H1 (cell line): ENCODE data around the gene CELF5. TPM values are rescaled to one million over a fixed set of nuclear protein-coding genes. Genes with fewer than 3 reads are reported as not detected.

ENCODE experiments used
- CTCF ChIA-PET: fragments of 300-600 bp; sonication (Branson Sonifier 250); formaldehyde crosslinking; loops from one replicate; lab custom pipeline; 2021; ENCODE audit not compliant: partially characterized antibody; lab: Charles Lee
- POLR2A ChIA-PET: fragments of 300-600 bp; sonication (Branson Sonifier 250); formaldehyde crosslinking; loops from one replicate; lab custom pipeline; 2021; ENCODE audit warnings: inconsistent platforms; ENCODE audit not compliant: partially characterized antibody; lab: Charles Lee
- DNase-seq, 2 experiments: peaks; one replicate each; pipeline versions ENCODE4 v3.0.0 to v3.0.0-alpha.2; 2010 to 2022; ENCODE audit warnings: low spot score in 2 of 2, low read depth in 1 of 2, mixed read lengths in 1 of 2
- FAIRE-seq: peaks from 2 replicates; lab custom pipeline; 2011; peaks lifted over from hg19 to GRCh38; lab: Jason Lieb, UNC
- H2AFZ ChIP-seq: 2 replicates; pipeline ENCODE4 v1.8.1; 2012; ENCODE audit warnings: low read length, inconsistent platforms
- H2AK5ac ChIP-seq: 2 replicates; pipeline ENCODE4 v1.6.1; 2013; ENCODE audit warnings: low read depth, low read length
- H2BK120ac ChIP-seq: replicated peaks from 2 replicates; pipeline ENCODE3; 2013; ENCODE audit warnings: low read depth, low read length, inconsistent platforms
- H2BK12ac ChIP-seq: 2 replicates; pipeline ENCODE4 v1.6.1; 2013; ENCODE audit warnings: low read depth, low read length
- H2BK15ac ChIP-seq: 2 replicates; pipeline ENCODE4 v1.6.1; 2013; ENCODE audit warnings: low read length
- H2BK20ac ChIP-seq: 2 replicates; pipeline ENCODE4 v1.6.1; 2013; ENCODE audit warnings: low read length
- H2BK5ac ChIP-seq: 2 replicates; pipeline ENCODE4 v1.6.1; 2013; ENCODE audit warnings: low read depth, low read length
- H3K14ac ChIP-seq: 2 replicates; pipeline ENCODE4 v1.6.1; 2013; ENCODE audit warnings: inconsistent platforms; ENCODE audit not compliant: insufficient read length
- H3K18ac ChIP-seq: 2 replicates; pipeline ENCODE4 v1.6.1; 2013; ENCODE audit warnings: low read length; ENCODE audit errors: extremely low read depth
- H3K23ac ChIP-seq: 2 replicates; pipeline ENCODE4 v1.6.1; 2013; ENCODE audit warnings: inconsistent platforms; ENCODE audit not compliant: insufficient read length
- H3K23me2 ChIP-seq: 2 replicates; pipeline ENCODE4 v1.6.1; 2013; ENCODE audit warnings: low read depth, low read length
- H3K27ac ChIP-seq: 2 replicates; pipeline ENCODE4 v1.6.1; 2011; ENCODE audit warnings: low read depth, low read length, inconsistent platforms
- H3K27me3 ChIP-seq, 4 experiments: replicated peaks in 1 of 4; 1 replicate in 1 of 4; 2 replicates in 3 of 4; pipeline versions ENCODE4 v1.6.1 to v1.8.1; 2011 to 2013; ENCODE audit warnings: low read length in 3 of 4, mild to moderate bottlenecking in 3 of 4, inconsistent platforms in 2 of 4, mixed read lengths in 2 of 4, moderate library complexity in 1 of 4; ENCODE audit not compliant: control insufficient read depth in 3 of 4, insufficient read depth in 3 of 4; ENCODE audit errors: extremely low read depth in 1 of 4
- H3K36me3 ChIP-seq, 4 experiments: 2 replicates each; pipeline versions ENCODE4 v1.6.1 to v1.8.1; 2011 to 2013; ENCODE audit warnings: mild to moderate bottlenecking in 4 of 4, low read length in 3 of 4, moderate library complexity in 2 of 4, control low read depth in 1 of 4, inconsistent platforms in 1 of 4; ENCODE audit not compliant: insufficient read depth in 4 of 4, control insufficient read depth in 2 of 4
- H3K4ac ChIP-seq: replicated peaks from 2 replicates; pipeline ENCODE3; 2013; ENCODE audit warnings: low read length, low read depth, mixed read lengths, inconsistent platforms; ENCODE audit not compliant: insufficient read length
- H3K4me1 ChIP-seq, 4 experiments: replicated peaks in 1 of 4; 1 replicate in 1 of 4; 2 replicates in 3 of 4; pipeline versions ENCODE4 v1.6.1 to v1.8.1; 2011 to 2013; ENCODE audit warnings: low read length in 3 of 4, inconsistent platforms in 2 of 4, mixed read lengths in 1 of 4; ENCODE audit not compliant: insufficient read depth in 4 of 4, control insufficient read depth in 3 of 4
- H3K4me2 ChIP-seq, 2 experiments: 2 replicates each; pipeline versions ENCODE4 v1.6.1 to v1.8.1; 2011 to 2013; ENCODE audit warnings: low read depth in 2 of 2, low read length in 2 of 2, control low read depth in 1 of 2, inconsistent platforms in 1 of 2, mild to moderate bottlenecking in 1 of 2; ENCODE audit not compliant: insufficient read depth in 1 of 2
- H3K4me3 ChIP-seq, 4 experiments: fragments of 200-600, 300-600 bp in 1 of 4; sonication (generic), shearing (Covaris generic), sonication (Bioruptor Twin) in 1 of 4; 2 replicates each; pipeline versions ENCODE4 v1.5.1 to v1.8.1; 2011 to 2016; ENCODE audit warnings: low read length in 4 of 4, low read depth in 3 of 4, control low read depth in 2 of 4, inconsistent platforms in 2 of 4, mild to moderate bottlenecking in 2 of 4, mixed read lengths in 1 of 4, moderate library complexity in 1 of 4; ENCODE audit not compliant: insufficient read depth in 2 of 4; ENCODE audit errors: extremely low read depth in 1 of 4
- H3K56ac ChIP-seq: replicated peaks from 2 replicates; pipeline ENCODE3; 2013; ENCODE audit warnings: low read depth, mild to moderate bottlenecking, mixed read lengths, low read length, inconsistent platforms; ENCODE audit not compliant: insufficient read length
- H3K79me1 ChIP-seq: 2 replicates; pipeline ENCODE4 v1.6.1; 2013; ENCODE audit warnings: low read depth, low read length, control low read depth
- H3K79me2 ChIP-seq, 2 experiments: 2 replicates each; pipeline versions ENCODE4 v1.6.1 to v1.8.1; 2012 to 2013; ENCODE audit warnings: low read length in 2 of 2, mild to moderate bottlenecking in 2 of 2, inconsistent platforms in 1 of 2; ENCODE audit not compliant: insufficient read depth in 2 of 2, control insufficient read depth in 1 of 2
- H3K9ac ChIP-seq, 4 experiments: replicated peaks in 1 of 4; 1 replicate in 1 of 4; 2 replicates in 3 of 4; pipeline versions ENCODE4 v1.6.1 to v1.8.1; 2011 to 2013; ENCODE audit warnings: low read depth in 3 of 4, low read length in 3 of 4, control low read depth in 2 of 4, mild to moderate bottlenecking in 2 of 4, moderate library complexity in 2 of 4, inconsistent platforms in 1 of 4; ENCODE audit errors: extremely low read depth in 1 of 4
- H3K9me3 ChIP-seq, 2 experiments: 2 replicates each; pipeline versions ENCODE4 v1.6.1 to v1.8.1; 2012 to 2013; ENCODE audit warnings: mild to moderate bottlenecking in 2 of 2, moderate library complexity in 2 of 2, control low read depth in 1 of 2, inconsistent platforms in 1 of 2, low read depth in 1 of 2, low read length in 1 of 2, mixed read lengths in 1 of 2; ENCODE audit not compliant: insufficient read depth in 2 of 2
- H4K20me1 ChIP-seq, 2 experiments: replicated peaks in 1 of 2; 2 replicates each; pipeline versions ENCODE3 to v1.8.1; 2011 to 2013; ENCODE audit warnings: inconsistent platforms in 2 of 2, low read length in 2 of 2, mild to moderate bottlenecking in 1 of 2; ENCODE audit not compliant: insufficient read depth in 2 of 2, control insufficient read depth in 1 of 2
- H4K5ac ChIP-seq: 2 replicates; pipeline ENCODE4 v1.6.1; 2013; ENCODE audit warnings: low read length, low read depth, mixed read lengths, inconsistent platforms; ENCODE audit not compliant: insufficient read length
- H4K8ac ChIP-seq: 2 replicates; pipeline ENCODE4 v1.8.0; 2013; ENCODE audit warnings: mild to moderate bottlenecking, moderate library complexity, low read length, inconsistent platforms; ENCODE audit not compliant: insufficient read depth; ENCODE audit errors: extremely low read depth
- H4K91ac ChIP-seq: replicated peaks from 2 replicates; pipeline ENCODE3; 2013; ENCODE audit warnings: low read length, mixed read lengths, inconsistent platforms; ENCODE audit not compliant: insufficient read length
- BACH1 ChIP-seq: IDR thresholded peaks from 2 replicates; pipeline ENCODE4 v1.6.1; 2012; ENCODE audit warnings: low read length, improper control_type of control experiment
- FOSL1 ChIP-seq: IDR thresholded peaks from 2 replicates; pipeline ENCODE4 v1.6.1; 2011; ENCODE audit warnings: mild to moderate bottlenecking, low read depth, low read length, moderate library complexity; ENCODE audit not compliant: insufficient read depth
- SIX5 ChIP-seq: IDR thresholded peaks from 2 replicates; pipeline ENCODE4 v1.6.1; 2011; ENCODE audit warnings: mild to moderate bottlenecking, low read depth, low read length
- SP2 ChIP-seq: IDR thresholded peaks from 2 replicates; pipeline ENCODE4 v1.6.1; 2012; ENCODE audit warnings: mild to moderate bottlenecking, low read length, inconsistent platforms
- TBP ChIP-seq: IDR thresholded peaks from 2 replicates; pipeline ENCODE4 v1.6.1; 2011; ENCODE audit warnings: low read depth, low read length, improper control_type of control experiment
- WGBS, 2 experiments: shearing (Covaris generic) in 1 of 2; methylation state at CpG; one replicate each; pipeline versions ENCODE4 v1.1.6 to v1.1.7; 2013 to 2015; ENCODE audit warnings: low lambda C conversion rate in 2 of 2, mixed read lengths in 2 of 2, inconsistent platforms in 1 of 2, low coverage in 1 of 2, missing lambda C conversion rate in 1 of 2; ENCODE audit not compliant: insufficient replicate concordance in 2 of 2, insufficient coverage in 1 of 2, insufficient read length in 1 of 2; ENCODE audit errors: extremely low coverage in 1 of 2, missing lambda C conversion rate in 1 of 2; 5-methylcytosine and 5-hydroxymethylcytosine counted together
- polyA plus RNA-seq, 7 experiments: library from polyadenylated mRNA; depleted of rRNA in 3 of 7; stranded (reverse) in 5 of 7; unstranded in 2 of 7; fragments of >200 nt in 5 of 7; fragments of 200-250 nt in 2 of 7; gene quantifications; 1 replicate in 5 of 7; 2 replicates in 1 of 7; 4 replicates in 1 of 7; pipeline versions ENCODE4 v1.2.1 to v1.2.3, GENCODE V29; 2011 to 2013; ENCODE audit warnings: missing spikeins in 2 of 7, mixed read lengths in 2 of 7
- total RNA-seq: library from RNA; stranded (reverse); fragmentation: NEBNext Ultra II Directional; extraction: Animal tissue kit (Norgen Biotek cat#: 25700); gene quantifications from 2 replicates; pipeline ENCODE4 v1.2.1, GENCODE V29; 2021
- TF ChIP-seq, protein P1 (sequence below): IDR thresholded peaks from 2 replicates; pipeline ENCODE4 v1.6.1; 2012; ENCODE audit warnings: low read length, inconsistent platforms
- TF ChIP-seq, protein P2 (sequence below): IDR thresholded peaks from 2 replicates; pipeline ENCODE4 v1.6.1; 2011; ENCODE audit warnings: low read depth, mild to moderate bottlenecking, low read length; ENCODE audit not compliant: insufficient read depth

Gene CELF5
- total and polyA plus RNA-seq, 2 of the 8 experiments (the other 6 are each of a cell fraction or from before 2014, with no cell fraction given), result 9.8 to 15.0 TPM

DNA sequence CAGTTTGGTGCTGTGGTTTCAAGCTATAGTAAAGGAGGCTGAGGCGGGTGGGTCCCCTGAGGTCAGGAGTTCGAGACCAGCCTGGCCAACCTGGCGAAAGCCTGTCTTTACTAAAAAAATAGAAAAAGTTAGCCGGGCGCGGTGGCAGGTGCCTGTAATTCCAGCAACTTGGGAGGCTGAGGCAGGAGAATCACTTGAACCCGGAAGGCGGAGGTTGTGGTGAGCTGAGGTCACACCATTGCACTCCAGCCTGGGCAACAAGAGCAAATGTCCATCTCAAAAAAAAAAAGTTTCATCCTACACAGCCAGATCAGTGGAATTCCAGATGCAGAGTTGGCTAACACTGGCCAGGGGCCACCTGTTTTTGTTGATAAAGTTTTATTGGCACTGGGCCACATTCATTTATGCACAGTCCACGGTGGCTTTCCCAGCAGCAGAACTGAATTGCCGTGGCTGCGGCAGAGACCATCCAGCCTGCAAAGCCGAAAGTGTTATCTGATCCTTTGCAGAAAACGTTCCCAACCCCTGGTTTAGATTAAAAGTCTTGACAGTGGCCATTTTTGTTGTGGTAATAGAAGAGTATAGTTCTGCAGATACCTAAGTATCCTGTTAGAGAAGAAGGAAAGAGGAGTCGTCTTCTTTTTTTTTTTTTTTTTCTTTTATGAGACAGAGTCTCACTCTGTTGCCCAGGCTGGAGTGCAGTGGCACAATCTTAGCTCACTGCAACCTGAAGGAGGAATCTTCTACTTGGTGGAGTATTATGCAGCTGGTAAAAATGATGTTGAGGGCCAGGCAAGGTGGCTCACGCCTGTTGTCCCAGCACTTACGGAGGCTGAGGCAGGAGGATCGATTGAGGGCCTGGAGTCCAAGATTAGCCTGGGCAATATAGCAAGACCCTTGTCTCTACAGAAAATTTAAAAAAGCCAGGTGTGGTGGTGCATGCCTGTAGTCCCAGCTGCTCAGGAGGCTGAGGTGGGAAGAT is 30.1 kb upstream of the CELF5 start:
- H3K79me1 ChIP-seq, result peaks cover 21% of the 10 kb centered on the region
- H4K91ac ChIP-seq, result no peak overlapping the region
- H3K9ac ChIP-seq, result no peak overlapping the region
- H4K20me1 ChIP-seq, result peaks cover 16 to 26% of the 10 kb centered on the region in 2 experiments
- H3K14ac ChIP-seq, result no peak overlapping the region
- DNase-seq, result no peak
- ChIA-PET CTCF (interaction anchor here (1.0 kb wide), 1 partner anchor 11 kb away, joined by 5 read pairs; no protein-coding TSS in a partner anchor), POLR2A (interaction anchor here (0.6 to 1.6 kb wide), 2 partner anchors 11 to 234 kb away, joined by 3 read pairs; no protein-coding TSS in a partner anchor)
- no peak overlapping the region for H3K4me2 ChIP-seq
- H3K4ac ChIP-seq, result no peak overlapping the region
- H3K79me2 ChIP-seq, result peaks cover 0 to 31% of the 10 kb centered on the region in 2 experiments; a peak in 3 of 4 replicates
- H4K8ac ChIP-seq, result no peak overlapping the region
- H3K23ac ChIP-seq, result no peak overlapping the region
- H2AFZ ChIP-seq, result no peak overlapping the region
- 91% methylated on average over 16 of the region's 17 CpGs; no CpG with 5 or more reads in 1 of the 2 experiments for WGBS, 2 experiments
- H3K4me3 ChIP-seq, result no peak overlapping the region
- H4K5ac ChIP-seq, result no peak overlapping the region
- no peak overlapping the region for H3K18ac ChIP-seq
- H2BK15ac ChIP-seq, result no peak overlapping the region
- H2BK12ac ChIP-seq, result no peak overlapping the region
- H2BK20ac ChIP-seq, result no peak overlapping the region
- H3K36me3 ChIP-seq, result peaks cover 0 to 18% (median 7%) of the 10 kb centered on the region in 4 experiments; a peak in 3 of 8 replicates
- FAIRE-seq, result no peak
- H3K27me3 ChIP-seq, result no peaks in the 10 kb centered on the region
- H2BK5ac ChIP-seq, result no peak overlapping the region
- no peaks in the 10 kb centered on the region for H3K9me3 ChIP-seq
- no peak overlapping the region for H2AK5ac ChIP-seq
- no peak overlapping the region for H3K56ac ChIP-seq
- H3K27ac ChIP-seq, result no peak overlapping the region
- peaks cover 0 to 3% (median 2%) of the 10 kb centered on the region in 4 experiments; a peak in 4 of 7 replicates for H3K4me1 ChIP-seq
- H3K23me2 ChIP-seq, result no peaks in the 10 kb centered on the region
- H2BK120ac ChIP-seq, result no peak overlapping the region
- TF ChIP-seq SP2, result no peak
- TF ChIP-seq, protein P1, sequence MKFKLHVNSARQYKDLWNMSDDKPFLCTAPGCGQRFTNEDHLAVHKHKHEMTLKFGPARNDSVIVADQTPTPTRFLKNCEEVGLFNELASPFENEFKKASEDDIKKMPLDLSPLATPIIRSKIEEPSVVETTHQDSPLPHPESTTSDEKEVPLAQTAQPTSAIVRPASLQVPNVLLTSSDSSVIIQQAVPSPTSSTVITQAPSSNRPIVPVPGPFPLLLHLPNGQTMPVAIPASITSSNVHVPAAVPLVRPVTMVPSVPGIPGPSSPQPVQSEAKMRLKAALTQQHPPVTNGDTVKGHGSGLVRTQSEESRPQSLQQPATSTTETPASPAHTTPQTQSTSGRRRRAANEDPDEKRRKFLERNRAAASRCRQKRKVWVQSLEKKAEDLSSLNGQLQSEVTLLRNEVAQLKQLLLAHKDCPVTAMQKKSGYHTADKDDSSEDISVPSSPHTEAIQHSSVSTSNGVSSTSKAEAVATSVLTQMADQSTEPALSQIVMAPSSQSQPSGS, result no peak
- no peak for TF ChIP-seq FOSL1
- no peak for TF ChIP-seq SIX5
- TF ChIP-seq, protein P2, sequence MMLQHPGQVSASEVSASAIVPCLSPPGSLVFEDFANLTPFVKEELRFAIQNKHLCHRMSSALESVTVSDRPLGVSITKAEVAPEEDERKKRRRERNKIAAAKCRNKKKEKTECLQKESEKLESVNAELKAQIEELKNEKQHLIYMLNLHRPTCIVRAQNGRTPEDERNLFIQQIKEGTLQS, result no peak
- TF ChIP-seq TBP, result no peak
- TF ChIP-seq BACH1, result no peak
